PC-9 (cell line): ENCODE measurements around the gene RPS6KA5.

ENCODE experiments used
- CTCF ChIP-seq: fragments of 200-600 bp; sonication (generic); conservative IDR thresholded peaks from 2 replicates; pipeline ENCODE4 v1.6.1; 2017; ENCODE audit warnings: mixed run types, antibody characterized with exemption, mild to moderate bottlenecking, moderate library complexity
- EZH2 ChIP-seq: fragments of 200-600 bp; sonication (generic); IDR thresholded peaks from 2 replicates; pipeline ENCODE4 v1.8.0; 2017; ENCODE audit warnings: antibody characterized with exemption, low read depth

GRCh38 chr14:90886297-90886815, 174.1 kb downstream of the RPS6KA5 start:
- TF ChIP-seq CTCF = no peak
- TF ChIP-seq EZH2 = no peak
